Measurements from ENCODE around the gene CCDC27.

Gene CCDC27

DNA sequence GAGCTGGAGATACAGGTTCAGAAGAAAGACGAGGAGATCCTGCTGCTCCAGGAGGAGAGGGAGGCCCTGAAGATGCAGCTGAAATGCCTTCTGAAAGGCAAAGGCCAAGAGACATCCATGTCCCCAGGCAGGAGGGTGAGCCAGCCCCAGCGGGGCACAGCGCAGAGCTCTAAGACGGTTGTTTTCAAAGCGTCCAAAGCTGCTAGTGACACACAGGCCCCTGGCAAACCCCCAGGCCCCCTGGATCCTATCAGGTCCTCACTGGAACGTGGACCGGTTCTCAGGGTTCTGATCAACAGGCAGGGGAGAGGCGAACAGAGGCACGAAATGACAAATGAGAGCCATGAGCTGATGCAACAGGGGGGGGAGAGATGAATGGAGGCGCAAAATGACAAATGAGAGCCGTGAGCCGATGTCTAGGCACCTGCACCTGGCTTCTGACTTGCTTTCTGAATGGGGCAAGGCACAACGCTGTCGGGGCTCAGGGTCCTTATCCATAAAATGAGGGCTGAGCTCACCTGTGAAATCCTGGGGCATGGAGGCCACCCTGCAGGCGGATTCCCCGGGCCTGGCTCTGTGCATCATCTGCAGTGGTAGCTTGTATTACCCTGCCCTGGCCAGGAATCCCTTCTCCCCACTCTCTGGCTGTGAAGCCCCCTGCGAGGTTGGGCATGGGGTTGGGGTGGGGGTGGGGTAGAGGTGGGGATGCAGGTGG is 9.2 kb downstream of the CCDC27 start:
- no peak for DNase-seq

DNA sequence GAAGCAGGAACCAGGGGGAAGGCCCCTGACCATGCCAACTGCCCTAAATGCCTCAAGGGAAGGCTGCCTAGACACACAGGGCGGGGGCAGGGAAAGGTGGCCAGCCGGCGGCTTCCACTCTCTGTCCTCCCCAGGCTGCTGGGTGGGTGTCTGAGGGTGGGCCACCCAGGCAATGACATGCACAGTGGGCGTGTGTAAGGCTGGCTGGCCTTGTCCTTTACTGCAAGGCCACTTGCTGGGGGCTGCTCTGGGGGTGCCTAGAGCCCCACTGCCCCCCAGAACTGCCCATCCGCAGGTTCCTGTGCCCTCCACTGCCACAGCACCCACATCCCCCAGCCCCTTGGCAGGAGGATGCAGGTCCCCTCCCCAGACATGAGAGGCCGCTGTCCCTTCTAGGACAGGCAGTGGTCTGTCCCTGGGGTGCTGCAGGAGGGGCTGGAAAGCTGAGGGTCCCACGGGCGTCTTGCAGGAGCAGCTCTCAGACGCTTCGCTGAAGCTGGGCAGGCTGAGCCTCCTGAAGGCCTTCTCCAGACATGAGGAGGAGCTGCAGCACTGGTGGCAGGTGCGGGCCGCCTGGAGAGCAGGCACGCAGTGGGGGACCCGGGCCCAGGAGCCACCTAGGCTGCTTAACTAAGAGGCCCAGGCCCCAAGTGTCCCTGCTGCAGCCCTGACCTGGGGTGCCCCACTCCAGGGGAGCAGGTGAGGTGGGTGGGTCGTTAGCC is 10.1 kb downstream of the CCDC27 start:
- DNase-seq: no peak

DNA sequence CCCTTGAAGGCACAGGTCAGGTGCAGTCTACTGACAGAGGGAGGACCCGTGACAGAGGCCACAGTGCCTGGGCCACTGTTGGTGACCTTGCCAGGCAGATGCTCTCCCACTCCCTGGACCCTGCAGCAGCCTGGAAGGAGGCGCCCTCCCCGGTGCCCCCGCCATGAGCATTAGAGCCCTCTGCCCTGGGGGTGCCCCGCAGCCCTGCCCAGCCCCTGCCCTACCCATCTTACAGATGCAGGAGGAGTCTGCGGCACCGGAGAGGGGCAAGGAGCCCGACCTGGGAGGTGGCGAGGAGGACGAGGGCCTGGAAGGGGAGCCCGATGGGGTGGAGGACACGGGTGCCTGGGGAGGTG is 10.6 kb downstream of the CCDC27 start:
- DNase-seq: no peak

DNA sequence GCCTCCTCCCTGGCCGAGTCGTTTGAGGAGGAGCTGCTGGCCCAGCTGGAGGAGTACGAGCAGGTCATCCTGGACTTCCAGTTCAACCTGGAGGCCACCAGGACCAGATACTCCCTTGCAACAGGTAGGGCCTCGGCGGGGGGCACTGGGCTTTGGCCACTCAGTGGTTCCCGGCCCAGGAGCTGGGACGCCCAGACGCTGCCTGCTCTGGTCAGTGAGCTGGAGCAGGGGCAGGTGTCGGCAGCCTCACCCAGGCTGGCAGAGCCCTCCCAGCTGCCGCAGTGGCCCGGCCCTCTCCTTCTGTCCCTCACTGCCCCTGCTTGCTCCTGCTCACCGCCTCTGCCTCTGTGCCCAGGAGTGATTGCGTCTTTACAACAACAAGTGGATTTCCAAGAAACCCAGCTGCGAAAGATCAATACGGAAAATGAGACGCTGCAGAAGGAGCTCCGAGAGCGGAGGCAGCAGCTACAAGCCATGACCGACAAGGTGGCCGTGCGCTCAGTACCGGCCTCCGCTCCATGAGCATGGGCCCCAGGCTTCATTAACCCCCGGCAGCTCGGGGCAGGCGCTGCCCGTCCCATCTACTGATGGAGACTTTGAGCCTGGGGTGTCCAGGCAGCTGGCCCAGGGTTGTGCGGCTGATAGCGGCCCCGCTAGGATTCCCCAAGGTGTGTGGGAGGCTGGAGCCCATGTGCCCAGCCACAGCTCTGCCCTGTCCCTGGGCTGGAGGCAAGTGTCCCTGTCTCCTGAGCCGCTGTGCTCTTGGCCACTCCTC is 11.3 kb downstream of the CCDC27 start:
- DNase-seq: no peak

DNA sequence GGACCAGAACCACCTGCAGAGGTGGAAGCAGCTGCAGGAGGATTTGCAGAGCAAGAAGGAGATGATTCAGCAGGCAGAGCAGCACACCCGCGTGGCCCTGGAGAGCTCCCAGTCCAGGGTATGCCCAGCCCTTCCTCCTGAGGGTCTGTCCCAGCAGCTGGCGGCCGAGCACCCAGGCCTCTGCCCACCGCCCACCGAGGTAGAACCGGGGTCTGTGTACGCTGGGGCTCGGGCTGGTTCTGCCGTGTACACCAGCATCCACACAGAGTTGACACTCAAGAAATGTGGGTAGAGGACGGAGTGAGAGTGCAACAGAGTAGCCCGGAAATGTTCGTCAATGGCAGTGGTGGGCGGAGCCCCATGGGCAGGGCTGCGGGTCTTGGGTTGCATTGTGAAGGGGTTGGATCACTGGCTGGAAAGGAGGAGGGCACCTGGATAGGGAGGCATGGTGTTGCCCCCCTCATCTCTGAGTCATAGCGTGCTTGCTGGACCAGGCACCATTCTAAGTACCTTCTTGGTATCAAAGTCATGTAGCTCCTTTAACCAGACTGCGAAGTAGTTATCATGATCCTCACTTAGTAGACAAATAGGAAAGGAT is 15.2 kb downstream of the CCDC27 start:
- DNase-seq: no peak

DNA sequence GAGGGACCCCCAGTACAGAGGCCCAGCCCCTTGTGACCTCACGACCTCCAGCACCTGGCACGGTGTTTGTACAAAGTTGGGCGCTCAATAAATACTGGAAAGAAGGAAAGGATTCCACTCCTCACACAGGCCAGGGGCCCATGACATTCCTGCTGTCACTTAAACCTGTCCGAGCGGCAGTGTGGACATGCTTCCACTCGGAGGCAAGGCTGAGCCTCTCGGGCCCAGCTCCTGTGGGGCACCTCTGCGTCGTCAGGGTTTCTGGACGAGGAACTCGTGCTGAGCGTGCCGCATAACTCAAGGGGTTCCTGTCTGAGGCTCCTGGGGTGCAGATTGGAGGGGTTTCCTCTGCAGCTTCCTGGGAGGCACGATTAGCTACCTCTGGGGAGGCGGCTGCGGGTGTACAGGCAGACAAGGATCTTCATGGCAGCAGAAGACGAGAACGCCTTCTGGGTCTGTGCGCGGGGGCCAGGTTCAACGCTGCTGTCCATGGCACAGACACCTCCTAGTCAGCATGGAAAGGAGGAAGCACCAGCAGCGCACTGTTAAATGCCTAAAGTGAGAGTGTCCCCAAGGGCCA is 16.7 kb downstream of the CCDC27 start:
- no peak for DNase-seq

DNA sequence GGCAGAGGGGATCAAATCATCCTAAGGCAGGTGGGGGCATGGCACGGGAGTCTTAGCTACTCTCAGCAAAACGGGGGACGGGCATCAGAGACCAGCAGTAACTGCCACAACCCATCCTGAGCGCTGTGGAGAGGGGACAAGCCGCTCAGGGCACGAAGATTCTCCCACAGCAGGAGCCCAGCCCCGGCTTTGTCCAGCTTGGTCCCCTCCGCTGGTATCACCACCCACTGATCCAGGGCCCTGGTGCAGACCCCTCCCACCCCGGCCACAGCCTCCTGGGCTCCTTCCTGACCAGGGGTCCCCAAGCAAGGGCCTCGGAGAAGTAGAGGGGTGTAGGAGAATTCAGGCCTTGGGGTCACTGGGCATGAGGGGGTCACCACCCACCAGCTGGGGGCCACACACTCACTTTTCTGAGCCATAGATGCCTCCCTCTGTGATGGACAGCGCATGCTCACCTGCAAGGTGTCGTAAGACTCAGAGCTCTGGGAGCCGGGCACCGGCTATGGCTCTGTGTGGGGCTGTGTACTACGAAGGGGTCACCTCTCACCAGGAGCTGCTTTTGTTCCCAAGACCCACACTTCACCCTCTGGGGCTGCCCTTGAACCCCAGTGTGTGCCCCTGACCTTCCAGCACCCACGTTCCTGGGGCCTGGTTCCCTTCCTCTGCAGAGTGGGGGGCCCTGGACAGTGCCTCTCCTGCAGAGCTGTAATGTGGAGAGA is 18.0 kb downstream of the CCDC27 start:
- no peak for DNase-seq

DNA sequence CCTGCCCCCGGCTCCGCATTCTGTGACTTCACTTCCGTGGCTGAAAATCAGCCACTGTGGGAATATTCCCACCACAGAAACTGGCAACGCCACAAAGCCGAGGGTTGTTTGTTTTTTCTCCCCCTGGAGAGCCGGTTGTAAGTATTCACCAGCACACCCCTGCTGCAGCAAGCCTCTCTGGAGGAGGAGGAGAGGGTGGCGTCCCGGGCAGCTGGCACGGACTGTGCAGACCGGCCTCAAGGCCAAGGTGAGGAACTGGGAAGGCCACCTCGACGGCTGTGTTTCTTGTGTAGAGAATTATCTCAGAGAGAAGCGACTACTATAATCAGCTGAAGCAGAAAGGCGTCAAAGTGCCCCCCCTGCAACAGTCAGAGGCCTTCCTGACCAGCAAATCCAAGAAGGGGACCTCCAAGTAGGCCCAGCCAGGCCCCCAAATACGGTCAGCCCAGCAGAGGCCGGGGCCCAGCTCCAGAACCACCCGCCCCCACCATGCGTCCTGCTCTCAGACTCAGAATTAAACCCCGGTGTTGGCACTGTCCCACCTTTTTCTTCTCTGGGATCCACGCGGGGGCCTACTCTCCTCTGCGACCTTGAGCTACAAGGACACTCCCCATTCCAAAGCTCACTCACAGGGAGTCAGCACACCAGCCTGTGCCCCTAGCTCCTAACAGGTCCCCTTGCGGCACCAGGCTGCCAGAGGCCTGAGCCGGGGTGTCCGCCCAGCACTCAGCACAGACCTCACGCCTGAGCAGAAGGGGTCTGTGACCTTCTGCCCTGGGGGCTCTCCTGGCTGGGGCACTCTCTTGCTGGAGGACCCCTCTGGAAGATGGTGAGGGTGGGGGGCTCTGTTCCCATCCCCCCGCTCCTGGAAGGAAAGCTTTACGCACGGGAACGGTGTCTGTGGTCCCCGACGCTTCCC is 19.1 kb downstream of the CCDC27 start:
- no peak for DNase-seq

DNA sequence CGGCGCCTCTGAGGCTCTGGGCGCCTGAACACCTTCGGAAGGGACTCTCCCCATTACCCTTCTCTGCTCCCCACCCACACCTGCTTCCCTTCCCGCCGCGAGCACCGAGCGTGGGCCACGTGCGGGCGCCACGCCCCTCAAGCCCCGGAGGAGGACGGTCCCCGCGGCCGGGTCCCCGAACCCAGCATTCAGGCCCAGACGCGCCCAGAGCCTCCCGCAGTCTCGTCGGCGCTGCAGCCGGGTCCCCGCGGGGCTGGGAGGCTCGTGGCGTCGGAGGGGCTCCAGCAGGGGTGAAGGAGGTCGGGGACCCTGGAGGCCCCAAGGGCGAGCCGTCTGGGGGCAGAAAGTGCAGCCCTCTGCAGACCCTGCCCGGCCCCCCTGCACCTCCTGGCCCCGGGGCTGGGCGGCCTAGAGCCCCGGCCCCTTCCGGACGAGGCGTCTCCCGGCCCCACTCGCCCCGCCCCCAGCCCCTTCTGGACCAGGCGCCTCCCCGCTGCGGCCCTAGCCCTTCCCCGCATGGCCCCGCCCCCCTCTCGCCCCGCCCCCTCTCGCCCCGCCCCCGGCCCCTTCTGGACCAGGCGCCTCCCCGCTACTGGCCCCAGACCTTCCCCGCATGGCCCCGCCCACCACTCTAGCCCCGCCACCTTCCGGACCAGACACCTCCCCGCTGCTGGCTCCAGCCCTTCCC is 19.9 kb downstream of the CCDC27 start:
- DNase-seq: peak; percentile 77 to 82

DNA sequence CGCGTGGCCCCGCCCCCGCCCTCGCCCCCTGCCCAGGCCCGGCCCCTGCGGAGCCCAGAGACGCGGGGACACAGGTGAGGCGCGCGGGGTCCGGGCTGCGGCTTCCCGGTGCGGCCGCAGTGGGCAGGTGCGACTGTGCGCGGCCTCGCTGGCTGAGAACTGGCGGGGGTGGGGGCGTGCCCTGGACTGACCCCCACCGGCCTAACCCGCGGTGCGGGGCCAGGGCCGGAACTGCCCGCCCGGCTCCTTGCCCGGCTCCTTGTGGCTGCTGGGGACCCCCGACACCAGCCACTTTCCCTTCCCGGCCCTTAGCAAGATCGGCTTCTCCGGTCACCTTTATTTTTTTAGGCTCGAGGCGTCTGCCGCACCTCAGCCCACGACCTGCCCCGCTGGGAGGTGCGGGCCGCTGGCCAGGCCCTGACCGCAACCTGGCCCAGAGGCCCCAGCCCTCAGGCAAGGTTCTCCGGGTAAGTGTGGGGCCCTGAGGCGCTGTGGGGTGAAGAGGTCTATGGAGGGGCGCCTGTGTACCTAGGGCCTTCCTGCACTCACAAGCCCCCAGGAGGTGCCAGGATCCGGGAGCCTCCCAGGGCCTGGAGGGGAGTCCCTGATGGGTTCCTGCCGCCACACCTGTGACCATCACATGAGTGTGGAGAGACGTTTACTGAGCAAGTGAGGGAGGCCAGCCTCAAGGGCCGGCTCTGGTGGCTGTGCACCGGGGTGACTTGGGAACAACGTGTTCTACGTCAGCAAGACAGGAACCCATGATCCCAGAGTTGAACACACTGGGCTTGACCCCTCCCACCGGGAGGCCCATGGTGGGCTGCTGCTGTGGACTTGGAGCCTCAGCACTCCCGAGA is 20.7 kb downstream of the CCDC27 start, which contains the start of gene SMIM1:
SMIM1 (plus strand) TSS at position 35 of the 857 bp plus-strand sequence. CDS start 2,625 bp downstream, outside the sequence.
- no peak for DNase-seq

DNA sequence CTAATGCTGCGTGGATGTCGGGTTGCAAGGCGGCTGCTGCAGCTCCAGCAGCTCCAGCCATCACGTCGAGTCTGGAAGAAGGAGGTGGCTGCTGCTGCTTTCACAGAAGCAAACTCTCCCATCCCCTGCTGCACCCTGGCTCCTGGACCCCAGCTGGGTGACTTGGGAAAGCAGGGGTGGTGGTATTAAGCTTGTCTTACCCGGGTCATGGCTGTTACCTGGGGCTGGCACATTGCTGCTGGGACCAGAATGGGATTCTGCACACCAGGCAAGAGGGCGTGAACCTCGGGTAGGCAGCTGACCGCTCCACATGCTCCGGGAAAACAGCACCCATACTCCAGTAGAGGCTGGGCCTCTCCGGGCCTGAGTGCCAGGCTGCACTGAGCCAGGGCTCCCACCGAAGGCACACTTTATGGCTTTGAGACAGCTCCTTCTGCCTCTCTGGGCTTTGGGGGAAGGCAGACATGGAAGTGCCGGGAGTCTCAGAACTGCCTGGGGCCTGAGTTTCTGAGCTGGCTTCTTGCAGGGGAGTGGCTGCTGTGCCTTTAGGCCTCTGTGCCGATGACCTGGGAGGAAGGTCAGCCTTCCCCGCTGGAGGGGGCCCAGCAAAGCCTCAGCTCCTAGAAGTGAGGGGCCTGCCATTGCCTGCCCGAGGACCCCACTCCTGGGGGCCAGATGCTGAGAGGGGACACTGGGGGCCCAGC is 21.5 kb downstream of the CCDC27 start:
- DNase-seq: no peak

DNA sequence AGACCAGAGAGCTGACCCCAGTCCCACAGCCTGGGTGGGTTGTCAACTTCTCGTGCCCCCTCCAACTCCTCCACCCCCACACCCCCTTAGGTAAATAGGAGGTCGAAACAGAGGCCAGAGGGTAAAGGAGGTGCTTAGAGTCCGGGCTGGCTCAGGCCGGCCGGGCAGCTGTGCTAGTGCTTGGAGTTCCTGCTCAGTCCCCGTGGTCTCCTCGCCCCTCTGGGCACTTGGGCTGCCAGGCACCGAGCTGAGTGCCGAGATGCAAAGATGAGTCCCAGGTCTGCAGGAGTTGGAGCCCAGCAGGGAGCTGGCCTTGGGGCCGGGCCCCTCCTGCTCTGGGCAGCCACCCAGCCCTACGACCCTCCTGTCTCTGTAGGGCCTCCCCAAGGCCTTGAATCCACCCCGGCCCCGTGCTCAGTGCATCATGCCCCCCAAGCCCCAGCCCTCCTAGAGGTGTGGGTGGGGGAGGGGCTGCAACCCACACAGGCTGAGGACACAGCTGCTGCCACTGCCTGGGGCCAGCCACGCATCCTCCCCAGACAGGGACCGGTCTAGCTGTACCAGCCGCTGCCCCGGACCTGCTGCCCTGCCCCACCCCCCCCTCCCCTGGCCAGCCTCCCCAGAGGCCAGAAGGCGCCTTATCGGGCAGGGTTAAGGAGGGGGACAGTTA is 22.2 kb downstream of the CCDC27 start:
- no peak for DNase-seq

DNA sequence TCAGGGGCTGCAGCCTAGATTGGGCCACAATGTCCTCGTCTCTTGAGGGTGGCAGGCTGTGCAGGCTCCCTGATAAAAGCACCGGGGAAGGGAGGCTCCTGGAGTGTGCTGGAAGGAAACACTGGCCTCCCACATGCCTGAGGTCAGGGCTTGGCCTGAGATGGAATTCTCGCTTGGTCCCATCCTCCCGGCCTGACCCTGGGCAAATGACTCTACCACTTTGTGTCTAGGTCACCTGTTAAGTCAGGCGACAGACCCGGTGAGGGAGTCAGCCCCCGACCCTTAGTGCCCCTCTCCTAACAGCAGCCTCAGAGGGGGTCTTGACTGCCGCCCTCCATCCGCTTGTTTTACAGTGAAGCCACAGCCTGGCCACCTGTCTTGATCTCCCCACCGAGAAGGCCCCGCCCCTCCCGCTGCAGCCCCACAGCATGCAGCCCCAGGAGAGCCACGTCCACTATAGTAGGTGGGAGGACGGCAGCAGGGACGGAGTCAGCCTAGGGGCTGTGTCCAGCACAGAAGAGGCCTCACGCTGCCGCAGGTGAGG is 22.8 kb downstream of the CCDC27 start:
- DNase-seq: no peak

DNA sequence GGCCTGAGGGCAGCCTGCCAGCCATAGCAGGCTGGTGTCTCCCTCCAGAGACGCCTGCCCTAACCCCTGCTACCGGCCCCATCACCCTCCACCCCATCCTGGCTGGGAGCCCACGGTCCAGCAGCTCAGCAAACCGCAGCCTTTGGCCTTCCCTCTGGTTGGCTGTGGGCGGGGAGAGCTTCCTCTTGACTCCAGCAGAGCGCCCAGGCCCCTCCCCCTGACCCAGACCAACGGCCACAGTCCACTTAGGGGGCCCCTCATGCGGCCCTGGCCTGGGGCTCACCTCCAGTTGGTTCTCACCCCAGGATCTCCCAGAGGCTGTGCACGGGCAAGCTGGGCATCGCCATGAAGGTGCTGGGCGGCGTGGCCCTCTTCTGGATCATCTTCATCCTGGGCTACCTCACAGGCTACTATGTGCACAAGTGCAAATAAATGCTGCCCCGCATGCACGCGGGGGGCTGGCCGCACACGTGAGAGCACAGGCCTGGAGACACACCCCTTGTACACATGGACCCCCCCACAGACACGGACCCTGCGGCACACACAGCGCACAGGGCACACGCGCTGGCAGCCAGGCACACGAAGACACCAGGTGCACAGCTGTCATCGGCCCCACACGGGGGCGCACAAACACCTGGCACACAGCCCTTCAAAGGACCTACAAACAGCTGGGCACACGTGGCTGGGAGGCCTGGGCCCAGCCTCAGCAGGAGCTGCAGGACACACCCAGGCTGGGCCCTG is 23.4 kb downstream of the CCDC27 start:
- DNase-seq: peak in 1 of 2 donors; percentile 41

DNA sequence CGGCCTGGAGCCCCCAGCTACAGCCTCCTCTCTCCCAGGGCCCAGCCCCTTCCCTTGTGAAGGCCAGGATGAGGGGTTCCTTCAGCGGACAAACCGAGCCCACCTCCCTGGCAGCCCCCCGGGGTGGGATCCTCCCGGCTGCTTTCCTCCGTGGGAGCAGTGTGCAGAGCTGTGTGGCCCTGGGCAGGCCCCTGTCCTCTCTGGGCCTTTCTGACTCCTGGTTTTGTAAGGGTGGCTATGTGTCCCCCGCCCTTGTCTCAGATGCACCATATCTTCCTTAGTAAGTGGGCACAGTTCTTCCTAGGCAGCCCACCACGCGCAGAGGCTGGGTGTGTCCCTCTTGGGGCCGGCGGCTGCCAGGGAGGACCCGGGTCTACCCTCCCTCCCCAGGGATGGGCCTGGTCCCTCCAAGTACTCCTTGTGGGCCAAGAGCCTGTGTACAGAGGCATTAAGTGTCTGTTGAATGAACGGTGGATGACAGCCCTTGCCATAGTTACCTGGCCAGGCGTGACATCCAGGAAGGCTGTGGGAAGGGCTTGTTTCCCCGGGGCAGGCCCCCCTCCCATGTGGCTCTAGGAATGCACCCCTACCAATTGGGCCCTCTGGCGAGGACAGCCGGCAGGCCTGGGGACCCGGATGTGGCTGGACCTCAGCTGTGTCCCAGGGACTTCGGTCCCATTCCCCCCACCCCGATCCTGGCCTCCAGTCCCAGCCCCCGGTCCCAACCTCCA is 24.1 kb downstream of the CCDC27 start:
- no peak for DNase-seq

DNA sequence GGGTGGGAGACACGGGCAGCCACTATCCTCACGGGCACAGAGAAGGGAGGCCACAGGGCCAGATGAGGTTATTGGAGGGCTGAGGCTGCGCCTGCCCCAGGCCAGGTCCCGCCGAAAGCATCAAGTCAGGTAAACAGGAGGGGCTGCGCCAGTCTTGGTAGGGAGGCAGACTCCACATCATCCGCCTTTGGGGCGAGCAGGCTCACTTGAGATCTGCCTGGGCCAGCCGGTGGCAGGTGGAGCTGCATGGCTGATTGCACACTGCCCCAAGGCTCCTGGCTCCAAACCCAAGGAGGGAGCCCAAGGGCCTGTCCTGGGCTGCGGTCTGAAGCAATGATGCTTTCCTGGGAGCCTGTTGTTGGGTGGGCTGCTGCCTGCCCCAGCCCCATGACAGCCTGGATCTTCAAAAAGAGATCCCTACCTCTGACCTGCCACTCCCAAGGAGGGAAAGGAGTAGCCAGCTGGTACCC is 24.9 kb downstream of the CCDC27 start:
- DNase-seq: no peak
